Naive thymus-derived CD4-positive, alpha-beta T cell (primary cell): Measurements from ENCODE around the gene C1orf50. TPM values are rescaled to one million over a fixed set of nuclear protein-coding genes. Genes with fewer than 3 reads are reported as not detected.

ENCODE experiments used
- ATAC-seq: fragments of 150-1000 bp; cut with Tn5 transposase; 2 replicates; pipeline ENCODE4 v1.10.0; 2021; ENCODE audit warnings: mild to moderate bottlenecking, moderate library complexity
- CTCF ChIA-PET: fragments of 350-600 bp; sonication (Branson Sonifier 250); formaldehyde crosslinking; loops from one replicate; lab custom pipeline; 2021; ENCODE audit warnings: antibody characterized with exemption; lab: Charles Lee
- POLR2A ChIA-PET: fragments of 350-600 bp; sonication (Branson Sonifier 250); formaldehyde crosslinking; loops from one replicate; lab custom pipeline; 2021; ENCODE audit warnings: antibody characterized with exemption, inconsistent platforms; lab: Charles Lee
- DNase-seq, 9 donors: peaks; one replicate each; pipeline versions ENCODE4 v3.0.0 to v3.0.0-alpha.2; 2020 to 2022; ENCODE audit warnings: mixed read lengths in 1 of 9
- H3K27ac ChIP-seq: one replicate; pipeline ENCODE4 v1.7.0; 2013; ENCODE audit warnings: mild to moderate bottlenecking, low read depth, low read length, moderate library complexity
- H3K27me3 ChIP-seq, 2 donors: one replicate each; pipeline ENCODE4 v1.7.0; 2013; ENCODE audit warnings: low read length in 2 of 2, mild to moderate bottlenecking in 2 of 2, moderate library complexity in 2 of 2; ENCODE audit not compliant: control insufficient read depth in 2 of 2, insufficient read depth in 2 of 2
- H3K36me3 ChIP-seq, 3 experiments: 1 replicate in 2 of 3; 2 replicates in 1 of 3; pipeline ENCODE4 v1.7.0; 2013; ENCODE audit warnings: low read length in 3 of 3, mild to moderate bottlenecking in 3 of 3, moderate library complexity in 1 of 3; ENCODE audit not compliant: insufficient read depth in 3 of 3, control insufficient read depth in 2 of 3
- H3K4me1 ChIP-seq, 2 donors: one replicate each; pipeline ENCODE4 v1.7.0; 2013; ENCODE audit warnings: low read length in 2 of 2, mild to moderate bottlenecking in 2 of 2, moderate library complexity in 1 of 2; ENCODE audit not compliant: control insufficient read depth in 2 of 2, insufficient read depth in 2 of 2
- H3K4me3 ChIP-seq: 2 replicates; pipeline ENCODE4 v1.7.0; 2013; ENCODE audit warnings: mild to moderate bottlenecking, low read length
- H3K9me3 ChIP-seq, 3 experiments: 1 replicate in 2 of 3; 2 replicates in 1 of 3; pipeline ENCODE4 v1.7.0; 2013; ENCODE audit warnings: low read length in 3 of 3; ENCODE audit not compliant: control insufficient read depth in 2 of 3
- H3K27ac Mint-ChIP-seq, 9 donors: one replicate each; pipeline ENCODE4 v1.8.0; 2020 to 2022; ENCODE audit warnings: mixed read lengths in 9 of 9, mild to moderate bottlenecking in 8 of 9, moderate library complexity in 5 of 9, inconsistent platforms in 2 of 9
- H3K27me3 Mint-ChIP-seq, 5 donors: one replicate each; pipeline ENCODE4 v1.8.0; 2021 to 2022; ENCODE audit warnings: mixed read lengths in 5 of 5, mild to moderate bottlenecking in 1 of 5
- H3K36me3 Mint-ChIP-seq, 5 donors: one replicate each; pipeline ENCODE4 v1.8.0; 2020 to 2022; ENCODE audit warnings: mixed read lengths in 5 of 5, mild to moderate bottlenecking in 3 of 5, inconsistent platforms in 1 of 5
- H3K4me1 Mint-ChIP-seq, 7 donors: one replicate each; pipeline ENCODE4 v1.8.0; 2020 to 2022; ENCODE audit warnings: mixed read lengths in 7 of 7, mild to moderate bottlenecking in 3 of 7, inconsistent platforms in 1 of 7
- H3K4me3 Mint-ChIP-seq, 10 donors: one replicate each; pipeline ENCODE4 v1.8.0; 2020 to 2022; ENCODE audit warnings: mild to moderate bottlenecking in 10 of 10, mixed read lengths in 10 of 10, moderate library complexity in 6 of 10, inconsistent platforms in 2 of 10
- H3K9me3 Mint-ChIP-seq, 11 donors: one replicate each; pipeline ENCODE4 v1.8.0; 2020 to 2022; ENCODE audit warnings: mixed read lengths in 11 of 11, mild to moderate bottlenecking in 4 of 11, inconsistent platforms in 1 of 11, moderate library complexity in 1 of 11
- intact Hi-C, 2 donors: fragments of 100-400 bp; cut with micrococcal nuclease; formaldehyde crosslinking; loops; one replicate each; pipeline ENCODE4 v1.15.1; 2023
- polyA plus RNA-seq, 2 donors: library from polyadenylated mRNA; unstranded; fragments of 300-500 nt; fragmentation: Illumina TruSeq; gene quantifications; one replicate each; pipeline ENCODE4 v1.2.3, GENCODE V29; 2021
- total RNA-seq, 6 experiments: library from RNA in 5 of 6; stranded (reverse) in 5 of 6; gene quantifications; 1 replicate in 5 of 6; 2 replicates in 1 of 6; pipeline ENCODE4 v1.2.3 and lab custom pipeline; 2021 to 2026

Gene C1orf50
- total and polyA plus RNA-seq, 7 experiments from 2014 or later, result 3.4 to 20.8 (median 14.2) TPM

DNA sequence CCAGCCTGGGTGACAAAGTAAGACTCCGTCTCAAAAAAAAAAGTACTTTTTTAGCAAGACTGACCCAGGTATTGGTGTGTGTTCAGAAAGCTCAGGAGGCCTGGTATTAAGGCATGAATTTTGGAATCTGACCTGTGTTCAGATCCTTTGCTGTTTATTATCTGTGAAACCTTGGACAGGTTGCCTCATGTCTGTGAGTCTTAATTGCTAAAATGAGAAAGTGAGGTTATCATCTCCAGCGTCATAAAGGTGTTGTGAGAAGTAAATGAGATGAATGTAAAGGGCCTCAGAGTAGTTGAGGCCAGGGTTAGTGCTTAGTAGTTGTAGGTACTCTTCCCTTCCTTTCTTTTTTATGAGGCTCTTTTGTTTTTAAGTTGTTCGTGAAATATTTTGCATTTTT, 2.8 kb downstream of the C1orf50 start:
- no peak overlapping the region for H3K27ac Mint-ChIP-seq
- POLR2A ChIA-PET, result interaction anchor here (0.6 to 4.5 kb wide), 6 partner anchors 47 to 939 kb away, joined by 3 to 50 read pairs (median 4); partner anchors contain the start of genes ERMAP, SVBP, YBX1 and ZNF691
- H3K9me3 Mint-ChIP-seq, result no peaks in the 10 kb centered on the region
- DNase-seq, result no peak
- CTCF ChIA-PET, result interaction anchor here (0.6 kb wide), 2 partner anchors 148 to 1766 kb away, joined by 3 read pairs; no protein-coding TSS in a partner anchor
- peak overlapping the region in 9 of 10 donors; percentile 5 to 51 (median 41) for H3K4me3 Mint-ChIP-seq
- Histone ChIP-seq H3K4me1 (peaks cover 28 to 29% of the 10 kb centered on the region in 2 donors), H3K27me3 (no peaks in the 10 kb centered on the region), H3K4me3 (no peak overlapping the region), H3K9me3 (no peaks in the 10 kb centered on the region), H3K27ac (no peak overlapping the region), H3K36me3 (peaks cover 4 to 18% (median 10%) of the 10 kb centered on the region in 3 experiments)
- ATAC-seq, result no peak
- H3K27me3 Mint-ChIP-seq, result no peaks in the 10 kb centered on the region
- H3K4me1 Mint-ChIP-seq, result peaks cover 27 to 56% (median 41%) of the 10 kb centered on the region in 7 donors
- intact Hi-C loops, result no loop called here
- peaks cover under 1 to 23% (median 4%) of the 10 kb centered on the region in 5 donors for H3K36me3 Mint-ChIP-seq

- H3K36me3 Mint-ChIP-seq, result peaks cover 10 to 43% (median 15%) of the 10 kb centered on the region in 5 donors
- DNase-seq, result no peak
- peaks cover 9 to 46% (median 11%) of the 10 kb centered on the region in 3 experiments for H3K36me3 ChIP-seq
- H3K9me3 ChIP-seq, result no peaks in the 10 kb centered on the region
- intact Hi-C loops, result no loop called here
- ChIA-PET CTCF (no interaction called here), POLR2A (interaction anchor here (0.6 kb wide), 1 partner anchor 304 kb away, joined by 3 read pairs; no protein-coding TSS in a partner anchor)
- H3K4me3 ChIP-seq, result no peak overlapping the region
- H3K4me1 ChIP-seq, result peaks cover 7 to 13% of the 10 kb centered on the region in 2 donors
- H3K27me3 Mint-ChIP-seq, result no peaks in the 10 kb centered on the region
- peaks cover 26 to 50% (median 38%) of the 10 kb centered on the region in 7 donors for H3K4me1 Mint-ChIP-seq
- H3K27ac ChIP-seq, result no peak overlapping the region
- peak overlapping the region in 2 of 9 donors; percentile 3 to 50 for H3K27ac Mint-ChIP-seq
- ATAC-seq, result no peak
- H3K9me3 Mint-ChIP-seq, result no peaks in the 10 kb centered on the region
- no peaks in the 10 kb centered on the region for H3K27me3 ChIP-seq
- H3K4me3 Mint-ChIP-seq, result peak overlapping the region in 1 of 10 donors; percentile 41
These were observed 6.4 kb downstream of the C1orf50 start for GRCh38 chr1:42773420-42773819.

- H3K9me3 Mint-ChIP-seq, result no peaks in the 10 kb centered on the region
- peaks cover 9 to 59% (median 11%) of the 10 kb centered on the region in 3 experiments for H3K36me3 ChIP-seq
- ChIA-PET CTCF (interaction anchor here (1.5 kb wide), 1 partner anchor 9 kb away, joined by 4 read pairs; the partner anchor contains the start of gene P3H1), POLR2A (no interaction called here)
- peaks cover 22 to 39% (median 30%) of the 10 kb centered on the region in 7 donors for H3K4me1 Mint-ChIP-seq
- H3K36me3 Mint-ChIP-seq, result peaks cover 12 to 44% (median 19%) of the 10 kb centered on the region in 5 donors
- no peak overlapping the region for H3K4me3 Mint-ChIP-seq
- DNase-seq (no peak), ATAC-seq (no peak)
- H3K4me1 ChIP-seq, result peaks cover 4 to 6% of the 10 kb centered on the region in 2 donors
- H3K27ac Mint-ChIP-seq, result peak overlapping the region in 1 of 9 donors; percentile 24
- intact Hi-C loops, result no loop called here
- no peaks in the 10 kb centered on the region for H3K27me3 Mint-ChIP-seq
- H3K27ac ChIP-seq, result no peak overlapping the region
- no peaks in the 10 kb centered on the region for H3K27me3 ChIP-seq
- H3K9me3 ChIP-seq, result no peaks in the 10 kb centered on the region
- H3K4me3 ChIP-seq, result no peak overlapping the region
These were observed 8.0 kb downstream of the C1orf50 start for GRCh38 chr1:42774928-42775526.

GRCh38 chr1:42776502-42776901, 9.5 kb downstream of the C1orf50 start:
- no peaks in the 10 kb centered on the region for H3K9me3 Mint-ChIP-seq
- ChIA-PET POLR2A (interaction anchor here (0.9 to 3.7 kb wide), 3 partner anchors 9 to 297 kb away, joined by 3 to 12 read pairs (median 9); partner anchors contain the start of genes C1orf50 and P3H1), CTCF (interaction anchor here (1.1 kb wide), 1 partner anchor 297 kb away, joined by 4 read pairs; no protein-coding TSS in a partner anchor)
- no peaks in the 10 kb centered on the region for H3K27me3 ChIP-seq
- peaks cover 12 to 31% (median 21%) of the 10 kb centered on the region in 7 donors for H3K4me1 Mint-ChIP-seq
- DNase-seq (no peak), ATAC-seq (no peak)
- H3K4me3 Mint-ChIP-seq, result no peak overlapping the region
- H3K27ac Mint-ChIP-seq, result no peak overlapping the region
- H3K9me3 ChIP-seq, result no peaks in the 10 kb centered on the region
- H3K4me3 ChIP-seq, result no peak overlapping the region
- H3K36me3 Mint-ChIP-seq, result peaks cover 19 to 47% (median 31%) of the 10 kb centered on the region in 5 donors
- no peaks in the 10 kb centered on the region for H3K27me3 Mint-ChIP-seq
- H3K27ac ChIP-seq, result no peak overlapping the region
- intact Hi-C loops, result no loop called here
- peaks cover 0 to 4% of the 10 kb centered on the region in 2 donors for H3K4me1 ChIP-seq
- peaks cover 9 to 68% (median 11%) of the 10 kb centered on the region in 3 experiments for H3K36me3 ChIP-seq

- H3K36me3 ChIP-seq, result peaks cover 9 to 72% (median 11%) of the 10 kb centered on the region in 3 experiments
- POLR2A ChIA-PET, result interaction anchor here (0.6 to 3.7 kb wide), 3 partner anchors 11 to 296 kb away, joined by 3 to 12 read pairs (median 9); partner anchors contain the start of genes C1orf50 and P3H1
These were observed 10.8 kb downstream of the C1orf50 start for GRCh38 chr1:42777852-42778251.

GRCh38 chr1:42779725-42780124, 12.7 kb downstream of the C1orf50 start:
- H3K27ac Mint-ChIP-seq, result peak overlapping the region in 3 of 9 donors; percentile 16 to 36 (median 19)
- Histone ChIP-seq H3K9me3 (no peaks in the 10 kb centered on the region), H3K27me3 (no peaks in the 10 kb centered on the region), H3K4me1 (peaks cover under 1 to 2% of the 10 kb centered on the region in 2 donors), H3K36me3 (peaks cover 2 to 60% (median 6%) of the 10 kb centered on the region in 3 experiments), H3K4me3 (no peak overlapping the region), H3K27ac (no peak overlapping the region)
- no peaks in the 10 kb centered on the region for H3K27me3 Mint-ChIP-seq
- CTCF ChIA-PET, result interaction anchor here (0.7 to 1.8 kb wide), 2 partner anchors 17 to 293 kb away, joined by 3 to 6 read pairs; no protein-coding TSS in a partner anchor
- peaks cover 3 to 30% (median 19%) of the 10 kb centered on the region in 7 donors for H3K4me1 Mint-ChIP-seq
- DNase-seq, result no peak
- H3K36me3 Mint-ChIP-seq, result peaks cover 18 to 48% (median 33%) of the 10 kb centered on the region in 5 donors
- H3K4me3 Mint-ChIP-seq, result no peak overlapping the region
- H3K9me3 Mint-ChIP-seq, result no peaks in the 10 kb centered on the region
- intact Hi-C loops, result no loop called here
- ATAC-seq, result no peak
- POLR2A ChIA-PET, result interaction anchor here (0.6 to 3.7 kb wide), 3 partner anchors 13 to 294 kb away, joined by 3 to 12 read pairs (median 3); partner anchors contain the start of genes C1orf50 and P3H1

More at GRCh38 chr1:42777852-42778251, 10.8 kb downstream of the C1orf50 start:
- peak in 4 of 9 donors; percentile 16 to 36 (median 22) for DNase-seq
- no peak overlapping the region for H3K27ac Mint-ChIP-seq
- Histone ChIP-seq H3K4me3 (no peak overlapping the region), H3K27me3 (no peaks in the 10 kb centered on the region), H3K27ac (no peak overlapping the region), H3K9me3 (no peaks in the 10 kb centered on the region), H3K4me1 (no peaks in the 10 kb centered on the region)
- ATAC-seq, result peak; percentile 63
- H3K36me3 Mint-ChIP-seq, result peaks cover 22 to 50% (median 35%) of the 10 kb centered on the region in 5 donors
- intact Hi-C loops, result loop anchor here (1.0 kb wide), 2 partner anchors 135 to 295 kb away; no protein-coding TSS in a partner anchor
- no peak overlapping the region for H3K4me3 Mint-ChIP-seq
- CTCF ChIA-PET, result interaction anchor here (0.8 to 1.8 kb wide), 6 partner anchors 11 to 296 kb away, joined by 3 to 19 read pairs (median 5); partner anchors contain the start of genes C1orf50 and P3H1
- no peaks in the 10 kb centered on the region for H3K9me3 Mint-ChIP-seq
- no peaks in the 10 kb centered on the region for H3K27me3 Mint-ChIP-seq
- H3K4me1 Mint-ChIP-seq, result peaks cover 7 to 26% (median 15%) of the 10 kb centered on the region in 7 donors
